Measurements from ENCODE around the gene PCDHGC5.

Gene PCDHGC5

GRCh38 chr5:141491323-141492167 is 2.7 kb downstream of the PCDHGC5 start:
- DNase-seq = no peak

- DNase-seq = no peak
Measured at GRCh38 chr5:141492168-141492885, 3.4 kb downstream of the PCDHGC5 start.

GRCh38 chr5:141493500-141494422 is 4.9 kb downstream of the PCDHGC5 start:
- no peak for DNase-seq

GRCh38 chr5:141494761-141495452 is 6.0 kb downstream of the PCDHGC5 start:
- DNase-seq = no peak

DNA sequence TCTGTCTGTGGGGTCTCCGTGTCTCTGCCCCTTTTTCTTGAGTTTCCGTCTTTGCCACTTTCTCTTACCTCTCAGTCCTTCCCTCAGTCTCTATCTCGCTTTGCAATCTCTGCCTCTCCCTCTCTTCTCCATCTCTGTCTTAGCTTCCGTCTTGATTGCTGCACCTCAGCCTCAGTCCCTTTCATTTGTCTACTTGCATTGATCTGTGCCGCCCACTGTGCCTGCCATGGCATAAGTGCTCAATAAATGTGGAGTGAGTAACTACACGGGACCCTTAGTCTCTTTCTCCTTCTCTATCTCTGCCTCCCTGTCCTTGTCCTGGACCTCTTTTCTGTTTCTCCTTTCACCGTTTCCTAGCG is 6.6 kb downstream of the PCDHGC5 start:
- no peak for DNase-seq

- DNase-seq = no peak
Measured at GRCh38 chr5:141496038-141496437, 7.2 kb downstream of the PCDHGC5 start.

GRCh38 chr5:141501761-141502160 is 12.9 kb downstream of the PCDHGC5 start:
- DNase-seq = no peak

GRCh38 chr5:141503681-141504080 is 14.8 kb downstream of the PCDHGC5 start:
- no peak for DNase-seq

DNA sequence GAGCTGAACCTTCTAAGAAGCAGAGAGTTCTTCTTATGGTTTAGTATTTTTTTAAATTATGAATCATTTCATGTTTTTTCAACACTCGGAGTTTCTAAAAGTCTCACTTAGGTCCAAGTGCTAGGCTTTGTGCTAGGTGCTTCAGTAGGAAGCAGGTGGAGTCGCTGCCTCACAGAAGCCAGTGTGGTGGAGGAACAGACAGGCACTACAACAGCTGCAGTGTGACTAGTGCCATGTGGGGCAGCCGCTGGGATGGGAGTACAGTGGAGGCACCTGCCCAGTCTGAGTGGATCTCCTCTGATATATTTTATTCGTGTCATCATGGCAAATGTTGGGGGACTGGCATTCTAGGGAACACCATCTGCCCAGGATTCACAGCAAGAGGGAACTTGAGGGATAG is 15.3 kb downstream of the PCDHGC5 start:
- no peak for DNase-seq

- DNase-seq = no peak
Measured at GRCh38 chr5:141506381-141507155, 17.7 kb downstream of the PCDHGC5 start.

DNA sequence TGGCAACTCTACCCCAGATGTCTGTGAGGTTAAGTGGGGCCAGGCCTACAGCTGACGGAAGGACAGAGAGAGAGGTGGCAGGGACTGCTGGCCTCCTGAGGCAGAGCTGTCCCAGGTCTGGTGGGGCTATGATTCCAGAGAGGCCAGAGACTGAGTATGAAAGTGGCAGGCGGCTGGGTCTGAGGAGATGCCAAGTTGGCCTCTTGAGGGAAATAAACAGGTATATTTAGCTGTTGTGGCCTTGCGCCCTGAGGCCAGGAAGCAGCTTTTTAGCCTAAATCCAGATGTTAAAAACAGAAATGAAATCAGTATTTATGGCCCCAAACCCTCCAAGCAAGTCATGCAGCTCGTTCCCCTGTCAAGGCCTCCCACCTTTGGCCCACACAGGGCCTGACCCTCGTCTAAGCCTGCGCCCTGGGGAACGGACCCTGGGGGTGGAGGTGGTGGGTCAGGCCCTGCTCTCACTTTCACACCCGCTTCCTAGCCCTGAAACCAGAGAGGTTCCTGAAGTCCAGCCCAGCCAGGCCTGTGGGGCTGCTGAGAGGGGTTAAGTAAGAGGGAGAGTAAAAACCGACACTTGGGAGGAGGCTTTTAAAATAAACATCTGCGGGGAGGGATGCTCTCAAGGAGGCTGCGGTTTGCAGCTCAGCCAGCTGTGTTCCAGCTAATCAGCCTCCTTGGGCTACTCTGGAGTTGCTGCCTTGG is 18.7 kb downstream of the PCDHGC5 start:
- DNase-seq = no peak

DNA sequence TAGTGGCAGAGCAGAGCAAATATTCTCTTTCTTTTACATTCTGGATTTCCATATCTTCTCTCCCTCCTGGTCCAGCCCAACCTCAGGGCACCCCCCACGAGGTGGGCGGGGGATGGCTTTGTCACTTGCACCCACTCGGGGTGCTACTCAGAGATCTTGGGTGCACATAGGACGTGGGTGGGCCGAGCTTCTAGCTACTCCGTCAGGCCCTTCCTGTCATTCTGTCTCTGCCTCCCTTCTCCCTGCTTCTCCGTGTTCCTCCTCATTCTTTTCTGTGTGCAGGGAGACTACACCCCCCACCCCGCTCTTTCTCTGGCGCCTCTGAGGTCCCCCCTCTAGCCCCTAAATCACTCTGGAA is 19.5 kb downstream of the PCDHGC5 start:
- no peak for DNase-seq

DNA sequence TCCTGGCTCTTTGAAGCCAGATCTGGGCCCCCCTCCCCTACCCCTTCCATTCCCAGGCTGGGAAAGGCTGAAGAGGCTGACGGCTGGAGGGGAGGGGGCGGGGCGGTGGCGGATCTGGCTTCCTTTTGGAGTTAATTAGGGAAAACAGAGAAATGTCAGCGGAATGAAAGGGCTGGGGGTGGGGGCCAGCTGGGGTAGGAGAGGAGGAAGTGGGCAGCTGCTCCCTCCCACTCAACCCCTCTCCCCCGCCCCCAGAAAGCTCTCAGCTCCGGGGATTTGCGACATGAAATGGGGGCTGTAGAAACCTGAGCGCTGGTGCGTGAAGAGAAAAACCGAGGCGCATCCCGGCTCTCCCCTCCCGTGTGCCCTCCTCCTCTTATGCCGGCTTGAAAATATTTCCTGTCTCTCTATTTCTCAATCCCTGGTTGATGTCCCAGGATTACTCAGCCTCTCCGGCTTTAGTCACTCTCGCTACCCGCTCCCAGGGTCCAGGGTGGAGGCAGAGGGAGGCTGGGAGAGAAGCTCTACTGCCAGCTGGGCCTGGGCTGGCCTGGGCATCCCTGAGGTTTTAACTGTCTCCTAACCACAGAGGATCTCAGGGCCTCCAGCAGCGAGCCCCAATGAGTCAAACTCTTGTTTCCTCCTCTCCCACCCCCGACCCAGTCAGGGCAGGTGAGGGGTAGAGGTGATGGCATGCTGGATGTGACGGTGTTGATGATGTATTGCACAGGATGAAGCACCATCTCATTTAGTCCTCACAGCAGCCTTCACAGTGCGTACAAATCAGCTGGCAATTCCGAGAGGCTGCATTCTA is 20.1 kb downstream of the PCDHGC5 start:
- DNase-seq = no peak

GRCh38 chr5:141510160-141510559 is 21.3 kb downstream of the PCDHGC5 start:
- DNase-seq = no peak

DNA sequence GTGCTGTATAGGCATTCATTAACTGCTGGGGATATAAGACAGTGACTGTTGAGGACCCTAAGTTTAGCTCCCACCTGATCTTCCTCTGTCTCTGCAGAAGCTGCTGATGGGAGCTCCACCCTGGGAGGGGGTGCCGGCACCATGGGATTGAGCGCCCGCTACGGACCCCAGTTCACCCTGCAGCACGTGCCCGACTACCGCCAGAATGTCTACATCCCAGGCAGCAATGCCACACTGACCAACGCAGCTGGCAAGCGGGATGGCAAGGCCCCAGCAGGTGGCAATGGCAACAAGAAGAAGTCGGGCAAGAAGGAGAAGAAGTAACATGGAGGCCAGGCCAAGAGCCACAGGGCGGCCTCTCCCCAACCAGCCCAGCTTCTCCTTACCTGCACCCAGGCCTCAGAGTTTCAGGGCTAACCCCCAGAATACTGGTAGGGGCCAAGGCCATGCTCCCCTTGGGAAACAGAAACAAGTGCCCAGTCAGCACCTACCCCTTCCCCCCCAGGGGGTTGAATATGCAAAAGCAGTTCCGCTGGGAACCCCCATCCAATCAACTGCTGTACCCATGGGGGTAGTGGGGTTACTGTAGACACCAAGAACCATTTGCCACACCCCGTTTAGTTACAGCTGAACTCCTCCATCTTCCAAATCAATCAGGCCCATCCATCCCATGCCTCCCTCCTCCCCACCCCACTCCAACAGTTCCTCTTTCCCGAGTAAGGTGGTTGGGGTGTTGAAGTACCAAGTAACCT is 22.1 kb downstream of the PCDHGC5 start:
- no peak for DNase-seq

GRCh38 chr5:141511771-141512325 is 23.0 kb downstream of the PCDHGC5 start:
- no peak for DNase-seq

DNA sequence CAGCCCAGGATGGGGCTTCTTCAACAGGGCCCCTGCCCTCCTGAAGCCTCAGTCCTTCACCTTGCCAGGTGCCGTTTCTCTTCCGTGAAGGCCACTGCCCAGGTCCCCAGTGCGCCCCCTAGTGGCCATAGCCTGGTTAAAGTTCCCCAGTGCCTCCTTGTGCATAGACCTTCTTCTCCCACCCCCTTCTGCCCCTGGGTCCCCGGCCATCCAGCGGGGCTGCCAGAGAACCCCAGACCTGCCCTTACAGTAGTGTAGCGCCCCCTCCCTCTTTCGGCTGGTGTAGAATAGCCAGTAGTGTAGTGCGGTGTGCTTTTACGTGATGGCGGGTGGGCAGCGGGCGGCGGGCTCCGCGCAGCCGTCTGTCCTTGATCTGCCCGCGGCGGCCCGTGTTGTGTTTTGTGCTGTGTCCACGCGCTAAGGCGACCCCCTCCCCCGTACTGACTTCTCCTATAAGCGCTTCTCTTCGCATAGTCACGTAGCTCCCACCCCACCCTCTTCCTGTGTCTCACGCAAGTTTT is 23.6 kb downstream of the PCDHGC5 start:
- peak; percentile 69 to 88 (median 75) for DNase-seq

DNA sequence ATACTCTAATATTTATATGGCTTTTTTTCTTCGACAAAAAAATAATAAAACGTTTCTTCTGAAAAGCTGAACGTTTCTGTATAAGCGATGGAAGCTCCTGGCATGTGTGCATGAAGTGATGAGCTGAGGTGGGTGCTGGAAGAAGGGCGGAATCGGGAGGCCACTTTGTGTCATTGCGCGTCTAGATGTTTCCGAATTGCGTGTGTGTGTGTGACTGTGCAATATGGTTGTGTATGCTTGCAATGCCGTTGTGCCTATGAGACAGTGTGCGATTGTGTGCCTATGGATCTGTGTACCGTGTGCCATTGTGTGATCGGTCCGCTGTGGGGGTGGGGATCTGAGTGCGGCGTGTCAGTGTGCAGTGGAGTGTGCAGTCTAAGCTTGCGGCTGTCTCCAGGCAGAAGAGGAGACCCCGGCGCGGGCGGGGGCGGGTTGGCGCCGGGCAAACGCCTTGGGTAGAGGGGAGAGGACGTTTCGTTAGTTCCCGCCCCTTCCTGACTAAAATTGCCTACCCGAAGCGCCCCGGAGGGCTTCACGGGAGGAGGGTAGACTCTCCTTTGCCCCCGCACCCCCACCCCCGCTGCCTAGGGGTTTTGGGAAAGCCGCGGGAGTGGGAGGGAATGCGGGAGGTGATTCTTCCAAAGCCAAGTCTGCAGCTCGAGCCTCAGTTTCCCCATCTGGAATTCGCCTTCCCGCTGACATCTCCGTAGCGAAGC is 24.2 kb downstream of the PCDHGC5 start:
- DNase-seq = no peak
